Measurements from ENCODE around the gene ITGB3.
"Not testable (repeated sequence)": the region's sequence is repeated elsewhere in the genome, so short reads cannot be mapped to it uniquely, and the experiment has no call there.

Gene ITGB3

GRCh38 chr17:47253541-47254402 lies at the start of gene ITGB3:
Gene ITGB3, plus strand, starts transcription at chr17:47253827. Its CDS starts 35 bp downstream, at chr17:47253862.
- peak; percentile 87 for DNase-seq

GRCh38 chr17:47203984-47204721 lies 49.5 kb upstream of the ITGB3 start:
- DNase-seq, result no peak

- no peak for DNase-seq
Measured at GRCh38 chr17:47204722-47205418, 48.8 kb upstream of the ITGB3 start.

GRCh38 chr17:47205419-47205963 lies 48.1 kb upstream of the ITGB3 start:
- DNase-seq, result no peak

GRCh38 chr17:47207143-47208067 lies 46.2 kb upstream of the ITGB3 start:
- DNase-seq, result no peak

- DNase-seq, result no peak
Measured at GRCh38 chr17:47208744-47209488, 44.7 kb upstream of the ITGB3 start, which contains the start of gene MYL4. Gene MYL4, plus strand, starts transcription at chr17:47209348. Its CDS starts 75 bp downstream, at chr17:47209423.

- DNase-seq, result no peak
Measured at GRCh38 chr17:47209499-47209898, 44.1 kb upstream of the ITGB3 start.

- no peak for DNase-seq
Measured at GRCh38 chr17:47210105-47210504, 43.5 kb upstream of the ITGB3 start.

- no peak for DNase-seq
Measured at GRCh38 chr17:47210779-47211178, 42.8 kb upstream of the ITGB3 start.

GRCh38 chr17:47212458-47212857 lies 41.2 kb upstream of the ITGB3 start:
- no peak for DNase-seq

- DNase-seq, result no peak
Measured at GRCh38 chr17:47213540-47213939, 40.1 kb upstream of the ITGB3 start.

- DNase-seq, result no peak
Measured at GRCh38 chr17:47214931-47215330, 38.7 kb upstream of the ITGB3 start.

GRCh38 chr17:47216821-47217220 lies 36.8 kb upstream of the ITGB3 start:
- not testable (repeated sequence) for DNase-seq

- DNase-seq, result not testable (repeated sequence)
Measured at GRCh38 chr17:47217279-47217678, 36.3 kb upstream of the ITGB3 start.

GRCh38 chr17:47218896-47219430 lies 34.7 kb upstream of the ITGB3 start:
- no peak for DNase-seq

- DNase-seq, result no peak
Measured at GRCh38 chr17:47219621-47220475, 33.8 kb upstream of the ITGB3 start.

- DNase-seq, result no peak
Measured at GRCh38 chr17:47220531-47220999, 33.1 kb upstream of the ITGB3 start.

- DNase-seq, result no peak
Measured at GRCh38 chr17:47221154-47221553, 32.5 kb upstream of the ITGB3 start.

- DNase-seq, result no peak
Measured at GRCh38 chr17:47222047-47222446, 31.6 kb upstream of the ITGB3 start.

GRCh38 chr17:47223007-47223406 lies 30.6 kb upstream of the ITGB3 start:
- DNase-seq, result no peak

Measured in 8988T (cell line).